ENCODE results near the gene CDCA8.
"Not testable (repeated sequence)": the region's sequence is repeated elsewhere in the genome, so short reads cannot be mapped to it uniquely, and the experiment has no call there.

DNA sequence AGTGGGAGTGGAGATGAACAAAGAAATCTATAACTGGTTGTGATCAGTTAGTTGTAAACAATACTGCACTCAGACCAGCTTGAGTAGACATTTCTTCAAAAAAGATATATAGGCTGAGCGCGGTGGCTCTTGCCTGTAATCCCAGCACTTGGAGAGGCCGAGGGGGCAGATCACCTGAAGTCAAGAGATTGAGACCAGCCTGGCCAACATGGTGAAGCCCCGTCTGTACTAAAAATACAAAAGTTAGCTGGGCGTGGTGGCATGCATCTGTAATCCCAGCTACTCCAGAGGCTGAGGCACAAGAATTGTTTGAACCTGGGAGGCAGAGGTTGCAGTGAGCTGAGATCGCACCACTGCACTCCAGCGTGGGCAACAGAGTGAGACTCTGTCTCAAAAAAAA lies 45.7 kb downstream of the CDCA8 start:
- TF ChIP-seq, protein P1, sequence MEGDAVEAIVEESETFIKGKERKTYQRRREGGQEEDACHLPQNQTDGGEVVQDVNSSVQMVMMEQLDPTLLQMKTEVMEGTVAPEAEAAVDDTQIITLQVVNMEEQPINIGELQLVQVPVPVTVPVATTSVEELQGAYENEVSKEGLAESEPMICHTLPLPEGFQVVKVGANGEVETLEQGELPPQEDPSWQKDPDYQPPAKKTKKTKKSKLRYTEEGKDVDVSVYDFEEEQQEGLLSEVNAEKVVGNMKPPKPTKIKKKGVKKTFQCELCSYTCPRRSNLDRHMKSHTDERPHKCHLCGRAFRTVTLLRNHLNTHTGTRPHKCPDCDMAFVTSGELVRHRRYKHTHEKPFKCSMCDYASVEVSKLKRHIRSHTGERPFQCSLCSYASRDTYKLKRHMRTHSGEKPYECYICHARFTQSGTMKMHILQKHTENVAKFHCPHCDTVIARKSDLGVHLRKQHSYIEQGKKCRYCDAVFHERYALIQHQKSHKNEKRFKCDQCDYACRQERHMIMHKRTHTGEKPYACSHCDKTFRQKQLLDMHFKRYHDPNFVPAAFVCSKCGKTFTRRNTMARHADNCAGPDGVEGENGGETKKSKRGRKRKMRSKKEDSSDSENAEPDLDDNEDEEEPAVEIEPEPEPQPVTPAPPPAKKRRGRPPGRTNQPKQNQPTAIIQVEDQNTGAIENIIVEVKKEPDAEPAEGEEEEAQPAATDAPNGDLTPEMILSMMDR (conservative IDR thresholded peaks at IDR 0.05; ENCODE audit: low read depth in 2 of 2): not testable (repeated sequence)
- not testable (repeated sequence) for TF ChIP-seq NANOG (IDR thresholded peaks at IDR 0.05; ENCODE audit: borderline replicate concordance); JUNB (IDR thresholded peaks at IDR 0.05; ENCODE audit: unreplicated experiment); POLR2AphosphoS5 (IDR thresholded peaks at IDR 0.05; ENCODE audit: low read depth); CREB1 (CRISPR knock-in tag; IDR thresholded peaks at IDR 0.05; ENCODE audit: low read depth); EZH2phosphoT487 (IDR thresholded peaks at IDR 0.05; ENCODE audit: unreplicated experiment); EZH2 (IDR thresholded peaks at IDR 0.05; ENCODE audit: low read depth, unreplicated experiment)
- TF ChIP-seq, protein P2, sequence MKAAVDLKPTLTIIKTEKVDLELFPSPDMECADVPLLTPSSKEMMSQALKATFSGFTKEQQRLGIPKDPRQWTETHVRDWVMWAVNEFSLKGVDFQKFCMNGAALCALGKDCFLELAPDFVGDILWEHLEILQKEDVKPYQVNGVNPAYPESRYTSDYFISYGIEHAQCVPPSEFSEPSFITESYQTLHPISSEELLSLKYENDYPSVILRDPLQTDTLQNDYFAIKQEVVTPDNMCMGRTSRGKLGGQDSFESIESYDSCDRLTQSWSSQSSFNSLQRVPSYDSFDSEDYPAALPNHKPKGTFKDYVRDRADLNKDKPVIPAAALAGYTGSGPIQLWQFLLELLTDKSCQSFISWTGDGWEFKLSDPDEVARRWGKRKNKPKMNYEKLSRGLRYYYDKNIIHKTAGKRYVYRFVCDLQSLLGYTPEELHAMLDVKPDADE (IDR thresholded peaks at IDR 0.05): not testable (repeated sequence)
